K562 (cell line): ENCODE measurements around the gene C10orf105. TPM values are rescaled to one million over a fixed set of nuclear protein-coding genes. Genes with fewer than 3 reads are reported as not detected.

Experiments used
- ATAC-seq: fragments of 200-7000 bp; cut with Tn5 transposase; 3 replicates; pipeline ENCODE4 v1.9.1; 2020; ENCODE audit warnings: moderate library complexity
- BruUV-seq: library from RNA; stranded (reverse); fragments of 400-500 nt; replicated peaks from 2 replicates; lab custom pipeline; 2021; lab: Mats Ljungman, UMichigan
- CTCF ChIA-PET: fragments of 300-600 bp; formaldehyde crosslinking; extraction: SDS; loops from one replicate; lab custom pipeline; 2021; ENCODE audit warnings: low intra/inter-chr PET ratio; lab: Yijun Ruan, JAX
- POLR2A ChIA-PET: fragments of 300-600, 350-650 bp; sonication (Branson Sonifier 250); formaldehyde crosslinking; extraction: SDS; loops from one replicate; lab custom pipeline; 2021; ENCODE audit warnings: antibody characterized with exemption, inconsistent platforms; lab: Yijun Ruan, JAX
- DNase-seq, 4 experiments: peaks; one replicate each; pipeline versions ENCODE4 v3.0.0 to v3.0.0-alpha.2; 2011 to 2018; ENCODE audit warnings: low spot score in 3 of 4, mixed read lengths in 3 of 4; ENCODE audit errors: extremely low read depth in 1 of 4
- FAIRE-seq: peaks from 2 replicates; lab custom pipeline; 2011; peaks lifted over from hg19 to GRCh38; lab: Jason Lieb, UNC
- H2AFZ ChIP-seq: 2 replicates; pipeline ENCODE4 v1.6.0; 2011; ENCODE audit warnings: low read depth, low read length, control low read depth, inconsistent platforms
- H3K27ac ChIP-seq: fragments of 200-600 bp; 3 replicates; pipeline ENCODE4 v1.8.0; 2011; ENCODE audit warnings: low read depth, mild to moderate bottlenecking, control low read depth, inconsistent platforms, low read length, moderate library complexity, mixed read lengths; ENCODE audit errors: extremely low read depth
- H3K27me3 ChIP-seq, 2 experiments: fragments of 300-600 bp in 1 of 2; 2 replicates in 1 of 2; 3 replicates in 1 of 2; pipeline versions ENCODE4 v1.6.0 to v1.8.0; 2011; ENCODE audit warnings: inconsistent platforms in 2 of 2, low read length in 2 of 2, mild to moderate bottlenecking in 1 of 2, mixed read lengths in 1 of 2, moderate library complexity in 1 of 2; ENCODE audit not compliant: control insufficient read depth in 2 of 2, insufficient read depth in 2 of 2
- H3K36me3 ChIP-seq: fragments of 300-600 bp; 3 replicates; pipeline ENCODE4 v1.8.0; 2011; ENCODE audit warnings: mild to moderate bottlenecking, low read length, inconsistent platforms; ENCODE audit not compliant: control insufficient read depth, insufficient read depth
- H3K4me1 ChIP-seq, 2 experiments: fragments of 200-600 bp in 1 of 2; replicated peaks in 1 of 2; 2 replicates in 1 of 2; 3 replicates in 1 of 2; pipeline versions ENCODE4 v1.5.1 to v1.8.0; 2011; ENCODE audit warnings: inconsistent platforms in 2 of 2, low read length in 2 of 2, mild to moderate bottlenecking in 1 of 2, mixed read lengths in 1 of 2, moderate library complexity in 1 of 2; ENCODE audit not compliant: control insufficient read depth in 2 of 2, insufficient read depth in 2 of 2
- H3K4me2 ChIP-seq: 2 replicates; pipeline ENCODE4 v1.6.1; 2011; ENCODE audit warnings: low read length, control low read depth, inconsistent platforms, mixed read lengths; ENCODE audit not compliant: insufficient read depth
- H3K4me3 ChIP-seq: fragments of 200-600 bp; sonication (generic), shearing (Covaris generic); 2 replicates; pipeline ENCODE4 v1.5.1; 2016; ENCODE audit warnings: control low read depth, inconsistent platforms
- H3K79me2 ChIP-seq: fragments of 200-600 bp; 3 replicates; pipeline ENCODE4 v1.8.0; 2011; ENCODE audit warnings: low read length, inconsistent platforms; ENCODE audit not compliant: control insufficient read depth, insufficient read depth
- H3K9ac ChIP-seq, 2 experiments: 2 replicates each; pipeline versions ENCODE4 v1.6.0 to v1.6.1; 2011; ENCODE audit warnings: low read depth in 2 of 2, low read length in 2 of 2, control low read depth in 1 of 2, inconsistent platforms in 1 of 2, mild to moderate bottlenecking in 1 of 2, mixed read lengths in 1 of 2; ENCODE audit not compliant: insufficient read depth in 1 of 2
- H3K9me1 ChIP-seq: one replicate; pipeline ENCODE4 v1.6.0; 2011; ENCODE audit warnings: inconsistent platforms, mild to moderate bottlenecking, low read length, moderate library complexity; ENCODE audit not compliant: control insufficient read depth, insufficient read depth
- H3K9me3 ChIP-seq: replicated peaks from 2 replicates; pipeline ENCODE4 v1.5.1; 2011; ENCODE audit warnings: low read depth, low read length, inconsistent platforms; ENCODE audit not compliant: control insufficient read depth, insufficient read depth
- H4K20me1 ChIP-seq: replicated peaks from 2 replicates; pipeline ENCODE4 v1.6.1; 2011; ENCODE audit warnings: low read length, inconsistent platforms, mixed read lengths; ENCODE audit not compliant: control insufficient read depth, insufficient read depth
- ZFP36 ChIP-seq: fragments of 150-350 bp; IDR thresholded peaks from 2 replicates; pipeline ENCODE4 v1.6.1; 2018; ENCODE audit warnings: low read length, low read depth; ENCODE audit not compliant: partially characterized antibody
- WGBS: fragments of 100-300 bp; shearing (Covaris generic); methylation state at CpG from one replicate; pipeline ENCODE4 v1.1.6; 2016; ENCODE audit warnings: low coverage, mixed read lengths; ENCODE audit not compliant: insufficient coverage; ENCODE audit errors: missing lambda C conversion rate; 5-methylcytosine and 5-hydroxymethylcytosine counted together
- in situ Hi-C: fragments of 300-500 bp; cut with MboI; formaldehyde crosslinking; loops from 4 replicates; pipeline ENCODE4 v1.15.0; 2018; ENCODE audit warnings: inconsistent platforms, mixed read lengths
- intact Hi-C: fragments of 100-400 bp; cut with micrococcal nuclease; formaldehyde crosslinking; loops from 2 replicates; pipeline ENCODE4 v1.14.2; 2022
- polyA plus RNA-seq, 8 experiments: library from polyadenylated mRNA; depleted of rRNA in 4 of 8; stranded (reverse) in 5 of 8; unstranded in 3 of 8; fragments of >200 nt; fragmentation: Nextera tagmentation in 2 of 8; fragmentation: Illumina TruSeq in 1 of 8; extraction: Ambion mirVana in 2 of 8; extraction: Trizol in 1 of 8; gene quantifications; 2 replicates each; pipeline versions ENCODE4 v1.2.1 to v1.2.3, GENCODE V29; 2011 to 2014; ENCODE audit warnings: inconsistent platforms in 1 of 8, missing spikeins in 1 of 8
- total RNA-seq, 7 experiments: library from RNA; depleted of rRNA in 6 of 7; stranded (reverse); fragments of >200 nt in 6 of 7; fragmentation: Illumina TruSeq in 2 of 7; extraction: Trizol in 2 of 7; gene quantifications; 2 replicates each; pipeline versions ENCODE4 v1.2.1 to v1.2.3, GENCODE V29; 2011 to 2021; ENCODE audit warnings: low replicate concordance in 1 of 7
- TF ChIP-seq, protein P1 (sequence below): fragments of 450-650 bp; IDR thresholded peaks from 2 replicates; pipeline ENCODE4 v1.7.1; 2018; ENCODE audit warnings: mild to moderate bottlenecking, low read depth; ENCODE audit not compliant: partially characterized antibody

C10orf105 gene
- total and polyA plus RNA-seq, 9 of the 15 experiments (the other 6 are each of a cell fraction or from before 2014, with no cell fraction given) = 0.03 to 0.25 (median 0.04) TPM; not detected in 3

DNA sequence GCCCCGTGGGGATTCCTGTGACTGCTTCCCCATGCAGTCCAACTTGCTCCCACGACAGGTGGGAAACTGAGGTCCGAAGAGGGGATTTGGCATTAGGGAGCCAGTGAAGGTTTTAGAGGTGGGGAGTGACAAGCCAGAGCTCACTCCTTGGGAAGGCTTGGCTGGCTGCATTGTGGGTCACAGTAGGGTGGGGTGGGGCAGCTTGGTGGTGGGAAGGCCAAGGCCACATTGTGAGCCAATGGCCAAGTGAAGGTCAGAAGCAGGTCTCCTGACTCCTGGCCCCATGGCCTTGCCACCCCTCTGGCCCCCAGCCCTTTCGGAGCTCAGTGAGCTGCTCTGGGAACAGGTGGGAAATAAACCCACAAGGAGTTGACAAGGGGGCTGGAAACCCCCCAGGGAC, 2.5 kb downstream of the C10orf105 start:
- no peak overlapping the region for H2AFZ ChIP-seq
- H3K79me2 ChIP-seq = no peaks in the 10 kb centered on the region
- H3K27me3 ChIP-seq = no peaks in the 10 kb centered on the region
- TF ChIP-seq, protein P1, sequence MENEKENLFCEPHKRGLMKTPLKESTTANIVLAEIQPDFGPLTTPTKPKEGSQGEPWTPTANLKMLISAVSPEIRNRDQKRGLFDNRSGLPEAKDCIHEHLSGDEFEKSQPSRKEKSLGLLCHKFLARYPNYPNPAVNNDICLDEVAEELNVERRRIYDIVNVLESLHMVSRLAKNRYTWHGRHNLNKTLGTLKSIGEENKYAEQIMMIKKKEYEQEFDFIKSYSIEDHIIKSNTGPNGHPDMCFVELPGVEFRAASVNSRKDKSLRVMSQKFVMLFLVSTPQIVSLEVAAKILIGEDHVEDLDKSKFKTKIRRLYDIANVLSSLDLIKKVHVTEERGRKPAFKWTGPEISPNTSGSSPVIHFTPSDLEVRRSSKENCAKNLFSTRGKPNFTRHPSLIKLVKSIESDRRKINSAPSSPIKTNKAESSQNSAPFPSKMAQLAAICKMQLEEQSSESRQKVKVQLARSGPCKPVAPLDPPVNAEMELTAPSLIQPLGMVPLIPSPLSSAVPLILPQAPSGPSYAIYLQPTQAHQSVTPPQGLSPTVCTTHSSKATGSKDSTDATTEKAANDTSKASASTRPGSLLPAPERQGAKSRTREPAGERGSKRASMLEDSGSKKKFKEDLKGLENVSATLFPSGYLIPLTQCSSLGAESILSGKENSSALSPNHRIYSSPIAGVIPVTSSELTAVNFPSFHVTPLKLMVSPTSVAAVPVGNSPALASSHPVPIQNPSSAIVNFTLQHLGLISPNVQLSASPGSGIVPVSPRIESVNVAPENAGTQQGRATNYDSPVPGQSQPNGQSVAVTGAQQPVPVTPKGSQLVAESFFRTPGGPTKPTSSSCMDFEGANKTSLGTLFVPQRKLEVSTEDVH = no peak
- peak; percentile 9 for TF ChIP-seq ZFP36
- BruUV-seq = no TSS peak
- FAIRE-seq (no peak), ATAC-seq (no peak), DNase-seq (no peak)
- H3K4me1 ChIP-seq = peaks cover 24 to 40% of the 10 kb centered on the region in 2 experiments
- in situ Hi-C loops = no loop called here
- no peaks in the 10 kb centered on the region for H3K9me3 ChIP-seq
- H3K9me1 ChIP-seq = no peaks in the 10 kb centered on the region
- no peak overlapping the region for H3K4me2 ChIP-seq
- ChIA-PET CTCF (no interaction called here), POLR2A (interaction anchor here (0.6 to 0.7 kb wide), 3 partner anchors 48 to 96 kb away, joined by 3 to 5 read pairs (median 5); no protein-coding TSS in a partner anchor)
- H3K4me3 ChIP-seq = no peak overlapping the region
- intact Hi-C loops = no loop called here
- no peaks in the 10 kb centered on the region for H4K20me1 ChIP-seq
- H3K9ac ChIP-seq = peak overlapping the region in 1 of 2 experiments; percentile 18; a peak in 2 of 4 replicates
- H3K27ac ChIP-seq = no peak overlapping the region
- 48% methylated on average over 4 of the region's 4 CpGs for WGBS
- no peaks in the 10 kb centered on the region for H3K36me3 ChIP-seq
